Body of pancreas (tissue), 4 donors: ENCODE data around the gene FBXO21.

Experiments used
- CTCF ChIP-seq, 7 experiments: fragments of 450-650 bp in 4 of 7; fragments of 200-600 bp in 3 of 7; sonication (generic) in 3 of 7; IDR thresholded peaks; one replicate each; pipeline ENCODE4 v1.5.1; 2016 to 2019; ENCODE audit warnings: antibody characterized with exemption in 7 of 7
- POLR2A ChIP-seq, 3 donors: fragments of 450-650 bp; IDR thresholded peaks; one replicate each; pipeline ENCODE4 v1.6.1; 2016; ENCODE audit warnings: antibody characterized with exemption in 3 of 3, mild to moderate bottlenecking in 2 of 3

GRCh38 chr12:117162633-117163032 is 27.6 kb downstream of the FBXO21 start:
- TF ChIP-seq CTCF (IDR thresholded peaks at IDR 0.05): no peak
- TF ChIP-seq POLR2A (IDR thresholded peaks at IDR 0.05): no peak
